Measurements from ENCODE around the gene EXOC6B.

EXOC6B gene

GRCh38 chr2:72289283-72289682 lies 536.5 kb downstream of the EXOC6B start:
- TF ChIP-seq POU2F2 (IDR thresholded peaks at IDR 0.05; ENCODE audit: low read depth, low read length) (no peak), SPI1 (IDR thresholded peaks at IDR 0.05; ENCODE audit: low read depth, low read length) (no peak), POLR2A (IDR thresholded peaks at IDR 0.05; ENCODE audit: low read depth, low read length) (no peak), POLR2AphosphoS5 (IDR thresholded peaks at IDR 0.05; ENCODE audit: low read depth, low read length) (no peak), TAF1 (IDR thresholded peaks at IDR 0.05; ENCODE audit: low read depth, low read length) (no peak), PAX5 (IDR thresholded peaks at IDR 0.05; ENCODE audit: insufficient read depth, low read length, severe bottlenecking) (no peak)
- FAIRE-seq (no peak), DNase-seq (ENCODE audit: insufficient read length, low spot score) (no peak)

GRCh38 chr2:72278046-72278445 lies 547.8 kb downstream of the EXOC6B start:
- FAIRE-seq = no peak
- TF ChIP-seq TAF1 (IDR thresholded peaks at IDR 0.05; ENCODE audit: low read depth, low read length) (no peak), POU2F2 (IDR thresholded peaks at IDR 0.05; ENCODE audit: low read depth, low read length) (no peak), SPI1 (IDR thresholded peaks at IDR 0.05; ENCODE audit: low read depth, low read length) (no peak), PAX5 (IDR thresholded peaks at IDR 0.05; ENCODE audit: insufficient read depth, low read length, severe bottlenecking) (no peak), POLR2A (IDR thresholded peaks at IDR 0.05; ENCODE audit: low read depth, low read length) (no peak), POLR2AphosphoS5 (IDR thresholded peaks at IDR 0.05; ENCODE audit: low read depth, low read length) (no peak)

GRCh38 chr2:72276876-72277275 lies 549.0 kb downstream of the EXOC6B start:
- no peak for FAIRE-seq
- no peak for DNase-seq (ENCODE audit: insufficient read length, low spot score)
- TF ChIP-seq POLR2A (IDR thresholded peaks at IDR 0.05; ENCODE audit: low read depth, low read length) (no peak), PAX5 (IDR thresholded peaks at IDR 0.05; ENCODE audit: insufficient read depth, low read length, severe bottlenecking) (no peak), POLR2AphosphoS5 (IDR thresholded peaks at IDR 0.05; ENCODE audit: low read depth, low read length) (no peak)

More at GRCh38 chr2:72278046-72278445, 547.8 kb downstream of the EXOC6B start:
- DNase-seq (ENCODE audit: insufficient read length, low spot score) = no peak

DNA sequence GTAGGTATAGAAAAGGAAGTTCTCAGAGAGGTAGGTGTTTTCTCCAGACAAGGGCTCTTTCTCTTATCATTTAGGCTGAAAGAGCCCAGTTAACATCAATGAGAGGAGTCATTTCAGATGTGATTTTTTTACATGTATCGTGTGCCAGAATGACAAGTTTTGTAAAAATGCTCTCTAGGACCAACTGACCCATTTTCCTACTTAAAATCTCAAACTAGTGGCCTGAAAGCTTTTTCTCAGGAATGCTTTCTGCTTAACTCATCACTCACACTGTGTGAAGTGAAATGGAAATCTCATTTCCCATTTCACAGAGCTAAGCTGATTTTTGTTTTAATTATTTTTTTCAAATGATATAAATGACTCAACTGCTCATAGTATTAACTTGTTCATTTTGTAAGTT lies 549.5 kb downstream of the EXOC6B start:
- DNase-seq (ENCODE audit: insufficient read length, low spot score) (no peak), FAIRE-seq (no peak)
- no peak for TF ChIP-seq POU2F2 (IDR thresholded peaks at IDR 0.05; ENCODE audit: low read depth, low read length)
- no peak for TF ChIP-seq POLR2A (IDR thresholded peaks at IDR 0.05; ENCODE audit: low read depth, low read length)
- no peak for TF ChIP-seq SPI1 (IDR thresholded peaks at IDR 0.05; ENCODE audit: low read depth, low read length)
- TF ChIP-seq POLR2AphosphoS5 (IDR thresholded peaks at IDR 0.05; ENCODE audit: low read depth, low read length) = no peak
- no peak for TF ChIP-seq TAF1 (IDR thresholded peaks at IDR 0.05; ENCODE audit: low read depth, low read length)
- no peak for TF ChIP-seq PAX5 (IDR thresholded peaks at IDR 0.05; ENCODE audit: insufficient read depth, low read length, severe bottlenecking)

GRCh38 chr2:72275084-72275483 lies 550.7 kb downstream of the EXOC6B start:
- TF ChIP-seq PAX5 (IDR thresholded peaks at IDR 0.05; ENCODE audit: insufficient read depth, low read length, severe bottlenecking) (no peak), POU2F2 (IDR thresholded peaks at IDR 0.05; ENCODE audit: low read depth, low read length) (no peak), POLR2AphosphoS5 (IDR thresholded peaks at IDR 0.05; ENCODE audit: low read depth, low read length) (no peak), POLR2A (IDR thresholded peaks at IDR 0.05; ENCODE audit: low read depth, low read length) (no peak)
- DNase-seq (ENCODE audit: insufficient read length, low spot score) = no peak
- FAIRE-seq = no peak

- DNase-seq (ENCODE audit: insufficient read length, low spot score) = no peak
- TF ChIP-seq PAX5 (IDR thresholded peaks at IDR 0.05; ENCODE audit: insufficient read depth, low read length, severe bottlenecking) (no peak), POU2F2 (IDR thresholded peaks at IDR 0.05; ENCODE audit: low read depth, low read length) (no peak), POLR2AphosphoS5 (IDR thresholded peaks at IDR 0.05; ENCODE audit: low read depth, low read length) (no peak), SPI1 (IDR thresholded peaks at IDR 0.05; ENCODE audit: low read depth, low read length) (no peak), POLR2A (IDR thresholded peaks at IDR 0.05; ENCODE audit: low read depth, low read length) (no peak), TAF1 (IDR thresholded peaks at IDR 0.05; ENCODE audit: low read depth, low read length) (no peak)
- FAIRE-seq = no peak
Observed at GRCh38 chr2:72274380-72274797, 551.4 kb downstream of the EXOC6B start.

DNA sequence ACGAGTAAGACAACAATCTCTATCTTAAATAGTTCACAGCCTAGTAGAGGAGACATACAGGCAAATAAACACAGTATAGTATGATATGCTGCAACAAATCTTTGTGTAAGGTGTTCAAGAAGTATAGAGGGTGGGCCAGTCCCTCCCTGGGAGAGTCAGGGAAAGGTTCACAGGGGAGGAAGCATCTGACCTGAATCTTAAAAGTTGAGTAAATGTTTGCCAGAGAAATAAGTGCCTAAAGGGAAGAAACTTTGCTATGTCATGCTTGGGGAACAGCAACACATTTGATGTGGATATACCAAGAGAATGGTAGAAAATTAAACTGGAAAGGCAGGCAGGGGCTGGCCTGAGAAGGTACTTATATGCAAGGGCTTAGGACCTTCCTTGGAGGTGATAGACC lies 552.4 kb downstream of the EXOC6B start:
- no peak for TF ChIP-seq SPI1 (IDR thresholded peaks at IDR 0.05; ENCODE audit: low read depth, low read length)
- TF ChIP-seq POLR2AphosphoS5 (IDR thresholded peaks at IDR 0.05; ENCODE audit: low read depth, low read length) = no peak
- DNase-seq (ENCODE audit: insufficient read length, low spot score) = no peak
- FAIRE-seq = no peak

DNA sequence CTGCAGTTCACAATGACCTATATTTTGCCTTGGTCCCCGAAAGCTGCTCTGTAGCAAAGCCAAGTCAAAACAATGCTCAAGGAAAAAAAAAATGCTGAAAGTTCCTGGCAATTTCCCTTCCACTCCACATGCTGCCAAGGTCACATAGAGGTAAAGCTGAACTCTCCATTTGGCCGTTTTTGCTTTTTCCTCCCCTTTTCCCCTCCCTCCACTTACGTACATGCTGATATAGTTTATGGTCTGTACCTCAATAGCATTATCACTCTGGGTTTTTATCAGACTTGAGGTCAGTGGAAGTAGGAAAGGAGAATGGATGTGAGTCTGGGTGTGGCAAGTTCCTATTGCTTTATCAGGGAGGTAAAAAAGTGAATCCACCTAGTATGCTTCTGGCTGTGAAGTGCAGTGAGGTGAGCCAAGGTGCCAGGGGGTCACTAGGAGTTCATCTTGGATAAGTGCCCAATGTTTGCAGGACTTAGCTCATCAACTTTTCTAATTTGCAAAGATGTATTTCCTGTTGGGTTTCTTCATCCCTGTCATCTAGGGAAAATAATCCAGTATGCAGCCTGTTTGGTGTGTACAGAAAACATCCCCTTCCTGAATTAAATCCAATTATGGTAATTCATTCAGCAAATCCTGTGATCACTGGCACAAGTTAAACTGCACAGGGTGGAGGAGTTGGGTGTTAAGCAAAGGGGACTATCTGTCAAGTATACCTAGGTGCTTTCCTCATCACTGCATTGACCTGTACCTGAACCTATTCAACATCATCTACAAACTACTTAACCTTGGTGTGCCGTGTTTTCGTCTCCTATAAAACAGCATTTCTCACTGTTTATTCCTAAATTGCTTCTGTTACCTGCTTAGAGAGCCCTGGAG lies 553.8 kb downstream of the EXOC6B start:
- no peak for TF ChIP-seq POU2F2 (IDR thresholded peaks at IDR 0.05; ENCODE audit: low read depth, low read length)
- TF ChIP-seq SPI1 (IDR thresholded peaks at IDR 0.05; ENCODE audit: low read depth, low read length) = no peak
- TF ChIP-seq TAF1 (IDR thresholded peaks at IDR 0.05; ENCODE audit: low read depth, low read length) = no peak
- no peak for TF ChIP-seq POLR2A (IDR thresholded peaks at IDR 0.05; ENCODE audit: low read depth, low read length)
- TF ChIP-seq POLR2AphosphoS5 (IDR thresholded peaks at IDR 0.05; ENCODE audit: low read depth, low read length) = no peak
- TF ChIP-seq PAX5 (IDR thresholded peaks at IDR 0.05; ENCODE audit: insufficient read depth, low read length, severe bottlenecking) = no peak
- DNase-seq (ENCODE audit: insufficient read length, low spot score) (no peak), FAIRE-seq (no peak)

- no peak for FAIRE-seq
- TF ChIP-seq PAX5 (IDR thresholded peaks at IDR 0.05; ENCODE audit: insufficient read depth, low read length, severe bottlenecking) (no peak), POU2F2 (IDR thresholded peaks at IDR 0.05; ENCODE audit: low read depth, low read length) (no peak), POLR2AphosphoS5 (IDR thresholded peaks at IDR 0.05; ENCODE audit: low read depth, low read length) (no peak), TAF1 (IDR thresholded peaks at IDR 0.05; ENCODE audit: low read depth, low read length) (no peak), POLR2A (IDR thresholded peaks at IDR 0.05; ENCODE audit: low read depth, low read length) (no peak)
Observed at GRCh38 chr2:72271276-72271614, 554.6 kb downstream of the EXOC6B start.

More at GRCh38 chr2:72271276-72271614, 554.6 kb downstream of the EXOC6B start:
- DNase-seq (ENCODE audit: insufficient read length, low spot score) = no peak

Data from GM12891 (cell line).